Measurements from ENCODE around the gene NUP210.

DNA sequence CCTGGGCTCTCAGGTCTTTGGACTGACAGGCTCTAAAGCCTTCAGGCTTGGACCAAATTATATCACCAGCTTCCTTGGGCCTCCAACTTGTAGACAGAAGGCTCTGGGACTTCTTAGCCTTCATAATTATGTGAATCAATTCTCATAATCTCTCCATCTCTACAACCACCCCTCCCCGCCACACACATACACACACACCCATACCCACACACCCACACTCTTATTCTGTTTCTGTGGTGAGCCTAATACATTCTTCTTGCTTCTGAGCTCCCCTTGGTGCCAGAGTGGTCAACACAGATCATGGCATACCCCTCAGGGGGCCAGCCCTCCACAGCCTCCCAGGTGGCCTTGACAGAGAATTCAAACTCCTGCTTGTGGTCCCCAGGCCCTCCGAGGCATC lies 5.6 kb upstream of the NUP210 start:
- TF ChIP-seq GATA2 (IDR thresholded peaks at IDR 0.05; ENCODE audit: low read depth, low read length) (no peak), GATA3 (IDR thresholded peaks at IDR 0.05; ENCODE audit: low read depth, low read length) (no peak)
